ENCODE results near the gene SLIT3.

DNA sequence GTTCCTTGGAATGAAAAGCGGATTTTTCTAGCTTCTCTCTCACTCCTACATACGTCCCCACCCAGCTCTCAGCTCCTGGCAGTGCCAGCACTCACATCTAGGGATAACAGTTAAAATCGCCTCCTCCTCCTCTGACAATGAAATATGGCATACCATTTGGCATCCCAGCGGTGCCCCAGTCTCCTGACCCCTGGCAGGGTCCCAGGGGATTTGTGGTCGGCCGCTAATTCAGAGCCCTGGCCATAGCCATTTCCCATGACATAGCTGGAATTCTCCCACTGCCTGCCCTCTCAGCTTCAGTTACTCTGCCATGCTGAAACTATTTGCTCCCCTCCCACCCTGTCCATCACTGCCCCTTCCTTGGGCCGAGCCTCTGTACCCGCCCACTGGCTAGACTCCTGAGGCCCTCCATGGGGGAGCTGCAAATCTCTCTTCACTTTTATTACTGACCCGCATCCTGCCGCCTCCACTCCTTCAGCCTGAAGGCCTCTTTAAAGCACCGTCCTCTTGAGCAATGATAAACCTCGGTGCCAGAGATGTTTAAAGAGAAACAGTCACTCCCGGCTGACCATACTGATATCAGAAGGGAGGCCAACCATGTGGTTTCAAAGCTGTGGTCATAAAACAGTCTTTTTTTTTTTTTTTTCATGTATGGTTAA, 139.8 kb downstream of the SLIT3 start:
- TF ChIP-seq PAX5 (IDR thresholded peaks at IDR 0.05; ENCODE audit: insufficient read depth, low read length, severe bottlenecking) (no peak), POLR2AphosphoS5 (IDR thresholded peaks at IDR 0.05; ENCODE audit: low read depth, low read length) (no peak), POLR2A (IDR thresholded peaks at IDR 0.05; ENCODE audit: low read depth, low read length) (no peak), SPI1 (IDR thresholded peaks at IDR 0.05; ENCODE audit: low read depth, low read length) (no peak), TAF1 (IDR thresholded peaks at IDR 0.05; ENCODE audit: low read depth, low read length) (no peak), POU2F2 (IDR thresholded peaks at IDR 0.05; ENCODE audit: low read depth, low read length) (no peak)

Measured in GM12891 (cell line).